Spleen (tissue), 11 donors: ENCODE data around the gene ZNF451. TPM values are rescaled to one million over a fixed set of nuclear protein-coding genes. Genes with fewer than 3 reads are reported as not detected.

Experiments used
- DNase-seq: peaks from one replicate; pipeline ENCODE4 v3.0.0-alpha.2; 2020
- H3K27ac ChIP-seq, 8 donors: fragments of 200-600 bp; sonication (generic) in 7 of 8; 1 replicate in 4 of 8; 2 replicates in 4 of 8; pipeline versions ENCODE4 v1.5.0 to v1.8.0; 2016 to 2021; ENCODE audit warnings: inconsistent platforms in 4 of 8, mild to moderate bottlenecking in 4 of 8, moderate library complexity in 1 of 8
- H3K27me3 ChIP-seq, 7 donors: fragments of 200-600 bp; sonication (generic) in 6 of 7; replicated peaks in 1 of 7; 1 replicate in 4 of 7; 2 replicates in 3 of 7; pipeline versions ENCODE4 v1.5.0 to v1.8.0; 2016 to 2021; ENCODE audit warnings: inconsistent platforms in 3 of 7, mild to moderate bottlenecking in 1 of 7
- H3K36me3 ChIP-seq, 6 donors: fragments of 200-600 bp; sonication (generic) in 5 of 6; 1 replicate in 4 of 6; 2 replicates in 2 of 6; pipeline versions ENCODE4 v1.5.0 to v1.8.0; 2016 to 2021; ENCODE audit warnings: inconsistent platforms in 2 of 6
- H3K4me1 ChIP-seq, 6 donors: fragments of 200-600 bp; sonication (generic) in 5 of 6; 1 replicate in 3 of 6; 2 replicates in 3 of 6; pipeline versions ENCODE4 v1.5.0 to v1.8.0; 2016 to 2021; ENCODE audit warnings: inconsistent platforms in 3 of 6
- H3K4me3 ChIP-seq, 8 donors: fragments of 200-600 bp; sonication (generic) in 7 of 8; 1 replicate in 4 of 8; 2 replicates in 4 of 8; pipeline versions ENCODE4 v1.5.0 to v1.8.0; 2016 to 2021; ENCODE audit warnings: inconsistent platforms in 4 of 8, mild to moderate bottlenecking in 4 of 8, moderate library complexity in 2 of 8
- H3K9me3 ChIP-seq, 8 donors: fragments of 200-600 bp; sonication (generic) in 7 of 8; 1 replicate in 4 of 8; 2 replicates in 4 of 8; pipeline versions ENCODE4 v1.5.0 to v1.8.0; 2016 to 2021; ENCODE audit warnings: inconsistent platforms in 4 of 8
- POLR2A ChIP-seq, 3 donors: fragments of 450-650 bp; IDR thresholded peaks; one replicate each; pipeline ENCODE4 v1.5.1; 2017; ENCODE audit warnings: antibody characterized with exemption in 3 of 3, mild to moderate bottlenecking in 1 of 3
- POLR2AphosphoS5 ChIP-seq, 3 donors: sonication (generic); formaldehyde crosslinking; IDR thresholded peaks; one replicate each; pipeline ENCODE4 v1.5.1; 2017; ENCODE audit warnings: antibody characterized with exemption in 3 of 3
- WGBS, 5 donors: extraction: QIAGEN DNeasy Blood & Tissue Kit in 3 of 5; methylation state at CpG; one replicate each; pipeline versions ENCODE4 v1.1.5 to v1.1.7; 2013 to 2018; 5-methylcytosine and 5-hydroxymethylcytosine counted together
- intact Hi-C: fragments of 100-400 bp; cut with DNase I; formaldehyde crosslinking; loops from one replicate; pipeline ENCODE4 v1.15.0; 2023; ENCODE audit warnings: low total_unique reads
- polyA plus RNA-seq, 3 donors: library from polyadenylated mRNA; stranded (reverse); fragments of 200-250 nt; gene quantifications; one replicate each; pipeline ENCODE4 v1.2.1, GENCODE V29; 2013
- total RNA-seq, 7 donors: library from RNA; depleted of rRNA in 3 of 7; stranded (reverse); fragments of >200 nt in 3 of 7; fragmentation: NEBNext Ultra II Directional in 4 of 7; extraction: Animal tissue kit (Norgen Biotek cat#: 25700) in 4 of 7; gene quantifications; one replicate each; pipeline versions ENCODE4 v1.1.0 to v1.2.1, GENCODE V29; 2016 to 2021
- TF ChIP-seq, protein P1 (sequence below), 11 experiments: fragments of 200-600 bp in 7 of 11; fragments of 450-650 bp in 4 of 11; sonication (generic) in 4 of 11; IDR thresholded peaks in 8 of 11; conservative IDR thresholded peaks in 3 of 11; 1 replicate in 7 of 11; 2 replicates in 4 of 11; pipeline versions ENCODE4 v1.4.0 to v1.8.0; 2016 to 2021; ENCODE audit warnings: antibody characterized with exemption in 11 of 11, inconsistent platforms in 4 of 11, mild to moderate bottlenecking in 1 of 11
- donor health status: healthy with polysubstance abuse.
- donor health status: DM: no; HTN: no; CAD: no; lungs with moderate emphysema.
- donor health status: DM: no; HTN: no; CAD: no.
- donor health status: Bipolar disorder and iron deficiency.
- donor health status: healthy.
- donor health status: DM: no; HTN: no; CAD: no.
- donor health status: DM: yes; HTN: yes; CAD: no.

Gene ZNF451
- total and polyA plus RNA-seq, 10 donors: 11.1 to 117 (median 72.1) TPM

- peaks cover 0 to 2% (median 0%) of the 10 kb centered on the region in 8 donors for H3K9me3 ChIP-seq
- 75 to 90% (median 79%) methylated on average over 2 of the region's 2 CpGs for WGBS, 5 donors
- DNase-seq: no peak
- H3K27me3 ChIP-seq: no peaks in the 10 kb centered on the region
- peaks cover 0 to 8% (median 0%) of the 10 kb centered on the region in 6 donors for H3K36me3 ChIP-seq
- H3K27ac ChIP-seq: no peak overlapping the region
- no peak for TF ChIP-seq POLR2A (IDR thresholded peaks at IDR 0.05)
- TF ChIP-seq, protein P1, sequence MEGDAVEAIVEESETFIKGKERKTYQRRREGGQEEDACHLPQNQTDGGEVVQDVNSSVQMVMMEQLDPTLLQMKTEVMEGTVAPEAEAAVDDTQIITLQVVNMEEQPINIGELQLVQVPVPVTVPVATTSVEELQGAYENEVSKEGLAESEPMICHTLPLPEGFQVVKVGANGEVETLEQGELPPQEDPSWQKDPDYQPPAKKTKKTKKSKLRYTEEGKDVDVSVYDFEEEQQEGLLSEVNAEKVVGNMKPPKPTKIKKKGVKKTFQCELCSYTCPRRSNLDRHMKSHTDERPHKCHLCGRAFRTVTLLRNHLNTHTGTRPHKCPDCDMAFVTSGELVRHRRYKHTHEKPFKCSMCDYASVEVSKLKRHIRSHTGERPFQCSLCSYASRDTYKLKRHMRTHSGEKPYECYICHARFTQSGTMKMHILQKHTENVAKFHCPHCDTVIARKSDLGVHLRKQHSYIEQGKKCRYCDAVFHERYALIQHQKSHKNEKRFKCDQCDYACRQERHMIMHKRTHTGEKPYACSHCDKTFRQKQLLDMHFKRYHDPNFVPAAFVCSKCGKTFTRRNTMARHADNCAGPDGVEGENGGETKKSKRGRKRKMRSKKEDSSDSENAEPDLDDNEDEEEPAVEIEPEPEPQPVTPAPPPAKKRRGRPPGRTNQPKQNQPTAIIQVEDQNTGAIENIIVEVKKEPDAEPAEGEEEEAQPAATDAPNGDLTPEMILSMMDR (IDR thresholded peaks at IDR 0.05 in 8 of 11, conservative IDR thresholded peaks at IDR 0.05 in 3 of 11): no peak
- TF ChIP-seq POLR2AphosphoS5 (IDR thresholded peaks at IDR 0.05): no peak
- intact Hi-C loops: no loop called here
- H3K4me3 ChIP-seq: no peak overlapping the region
- peaks cover 0 to 6% (median 0%) of the 10 kb centered on the region in 6 donors for H3K4me1 ChIP-seq
Observed at GRCh38 chr6:57117796-57118195, 27.8 kb downstream of the ZNF451 start.

GRCh38 chr6:57123111-57123510, 33.1 kb downstream of the ZNF451 start:
- peaks cover 0 to 5% (median 0%) of the 10 kb centered on the region in 8 donors for H3K9me3 ChIP-seq
- DNase-seq: no peak
- peaks cover 0 to 6% (median 0%) of the 10 kb centered on the region in 6 donors for H3K4me1 ChIP-seq
- H3K27ac ChIP-seq: no peak overlapping the region
- TF ChIP-seq, protein P1 (IDR thresholded peaks at IDR 0.05 in 8 of 11, conservative IDR thresholded peaks at IDR 0.05 in 3 of 11): no peak
- no peak for TF ChIP-seq POLR2AphosphoS5 (IDR thresholded peaks at IDR 0.05)
- TF ChIP-seq POLR2A (IDR thresholded peaks at IDR 0.05): no peak
- H3K27me3 ChIP-seq: no peaks in the 10 kb centered on the region
- H3K36me3 ChIP-seq: peaks cover 0 to 26% (median 0%) of the 10 kb centered on the region in 6 donors
- no peak overlapping the region for H3K4me3 ChIP-seq
- intact Hi-C loops: no loop called here
- 95 to 100% (median 95%) methylated on average over 1 of the region's 1 CpG for WGBS, 5 donors

DNA sequence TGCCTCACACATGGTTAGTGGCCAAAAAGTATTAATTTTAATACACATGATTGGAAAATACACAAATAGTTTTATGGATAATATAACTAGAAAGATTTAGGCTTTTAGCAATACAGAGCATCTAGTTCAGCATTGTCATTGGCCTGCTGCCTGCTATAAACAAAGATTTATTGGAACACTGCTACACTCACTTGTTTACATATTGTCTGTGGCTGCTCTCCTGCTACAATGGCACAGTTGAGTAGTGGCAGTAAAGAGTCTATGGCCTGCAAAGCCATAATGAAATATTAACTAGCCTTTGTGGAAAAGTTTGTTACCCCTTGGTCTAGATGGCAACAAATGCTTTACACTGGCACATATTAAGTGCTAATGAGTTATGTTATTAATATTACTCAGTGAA, 37.8 kb downstream of the ZNF451 start:
- DNase-seq: no peak
- H3K36me3 ChIP-seq: peaks cover 0 to 55% (median 10%) of the 10 kb centered on the region in 6 donors

GRCh38 chr6:57130661-57131177, 40.7 kb downstream of the ZNF451 start:
- TF ChIP-seq POLR2A (IDR thresholded peaks at IDR 0.05) (no peak), POLR2AphosphoS5 (IDR thresholded peaks at IDR 0.05) (no peak)
- TF ChIP-seq, protein P1 (IDR thresholded peaks at IDR 0.05 in 8 of 11, conservative IDR thresholded peaks at IDR 0.05 in 3 of 11): no peak
- Histone ChIP-seq H3K9me3 (no peaks in the 10 kb centered on the region), H3K27ac (no peak overlapping the region), H3K4me3 (no peak overlapping the region), H3K27me3 (no peaks in the 10 kb centered on the region), H3K4me1 (no peaks in the 10 kb centered on the region), H3K36me3 (peaks cover 0 to 75% (median 25%) of the 10 kb centered on the region in 6 donors)
- DNase-seq: no peak
- intact Hi-C loops: no loop called here

More for the DNA sequence above, 37.8 kb downstream of the ZNF451 start:
- no peak overlapping the region for H3K27ac ChIP-seq
- H3K27me3 ChIP-seq: no peaks in the 10 kb centered on the region
- H3K4me3 ChIP-seq: no peak overlapping the region
- intact Hi-C loops: loop anchor here (2.0 kb wide), 1 partner anchor 15 kb away; no protein-coding TSS in a partner anchor
- no peak for TF ChIP-seq POLR2AphosphoS5 (IDR thresholded peaks at IDR 0.05)
- no peak for TF ChIP-seq POLR2A (IDR thresholded peaks at IDR 0.05)
- TF ChIP-seq, protein P1 (IDR thresholded peaks at IDR 0.05 in 8 of 11, conservative IDR thresholded peaks at IDR 0.05 in 3 of 11): no peak
- H3K9me3 ChIP-seq: peaks cover 0 to 3% (median 0%) of the 10 kb centered on the region in 8 donors
- no peaks in the 10 kb centered on the region for H3K4me1 ChIP-seq
